ENCODE results near the gene FZD2.

DNA sequence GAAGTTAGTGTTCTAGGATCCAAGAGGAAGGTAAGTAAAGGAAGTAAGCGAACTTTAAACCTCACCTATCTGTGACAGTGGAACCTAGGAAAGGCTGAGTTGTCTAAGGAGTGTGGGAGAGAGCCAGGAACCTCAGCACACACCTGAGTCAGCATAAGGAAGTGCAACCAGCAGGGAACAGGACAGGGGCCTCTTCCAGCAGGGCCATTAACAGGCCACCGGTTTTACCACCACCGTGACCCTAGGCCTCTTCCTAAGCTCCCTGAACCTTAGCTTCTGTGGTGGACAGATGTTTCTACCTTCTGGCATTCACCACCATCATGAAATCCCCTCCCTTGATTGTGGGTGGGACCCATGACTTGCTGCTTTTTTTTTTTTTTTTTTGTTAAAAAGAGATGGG lies 27.4 kb upstream of the FZD2 start:
- no peak for TF ChIP-seq POLR2A (IDR thresholded peaks at IDR 0.05; ENCODE audit: low read depth, low read length)
- TF ChIP-seq POLR2AphosphoS5 (IDR thresholded peaks at IDR 0.05; ENCODE audit: low read depth, low read length) = no peak
- TF ChIP-seq TAF1 (IDR thresholded peaks at IDR 0.05; ENCODE audit: borderline replicate concordance, low read depth, low read length) = no peak
